ENCODE results near the gene TPGS1.

The TPGS1 gene

DNA sequence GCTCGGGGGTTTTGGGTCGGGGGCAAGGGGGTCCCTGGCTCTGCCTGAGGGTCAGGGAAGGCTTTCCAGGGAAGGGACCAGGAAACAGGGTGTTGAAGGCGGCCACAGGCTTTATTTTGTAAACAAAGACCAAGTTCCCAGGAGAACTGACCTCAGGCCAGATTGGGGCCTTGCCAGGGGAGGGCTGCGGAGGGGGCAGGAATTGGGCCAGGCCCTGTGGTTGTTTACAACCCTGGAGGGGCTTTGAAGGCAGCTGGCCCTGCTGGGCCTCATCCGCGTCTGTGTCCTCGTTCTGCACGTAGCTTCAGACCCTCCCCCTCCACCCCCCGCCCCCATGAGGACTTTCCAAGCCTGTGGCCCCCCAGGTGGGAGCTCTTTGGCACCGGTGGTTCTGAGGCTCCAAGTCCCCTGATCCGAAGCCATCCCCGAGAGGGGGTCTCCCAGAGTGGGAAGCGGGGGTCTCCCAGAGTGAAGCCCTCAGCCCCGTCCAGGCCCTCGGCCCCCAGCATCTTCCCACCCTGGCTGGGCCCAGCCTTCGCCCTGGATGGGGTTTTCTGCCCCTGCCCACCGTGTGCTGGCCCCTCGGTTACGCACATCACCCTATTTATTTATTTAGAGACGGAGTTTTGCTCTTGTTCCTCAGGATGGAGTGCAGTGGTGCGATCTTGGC is 51.6 kb downstream of the TPGS1 start:
- H3K27ac ChIP-seq: no peak overlapping the region
- DNase-seq (ENCODE audit: low read depth, low spot score): no peak

- no peak overlapping the region for H3K27ac ChIP-seq
- no peak for DNase-seq (ENCODE audit: low read depth, low spot score)
Measured at GRCh38 chr19:560121-560520, 52.8 kb downstream of the TPGS1 start.

DNA sequence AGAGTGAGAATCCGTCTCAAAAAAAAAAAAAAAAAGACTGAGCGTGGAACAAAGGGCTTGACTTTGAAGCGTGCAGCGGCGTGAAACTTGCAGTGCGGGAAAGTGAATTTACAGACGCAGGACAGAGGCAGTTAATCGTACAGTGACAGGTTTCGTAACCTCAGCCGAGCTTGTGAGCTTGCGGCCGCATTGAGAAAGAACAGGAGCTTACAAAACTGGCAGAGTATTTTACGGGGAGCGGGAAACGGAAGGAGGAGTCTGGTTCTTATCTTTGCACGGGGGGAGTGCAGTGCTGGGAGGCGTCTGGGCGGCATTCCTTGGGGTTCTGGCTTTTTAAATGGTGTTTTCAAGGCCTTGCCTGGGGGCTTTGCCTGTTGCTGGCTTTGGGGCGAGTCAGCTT is 59.1 kb downstream of the TPGS1 start:
- no peak overlapping the region for H3K27ac ChIP-seq
- DNase-seq (ENCODE audit: low read depth, low spot score): peak; percentile 29

GRCh38 chr19:566844-567243 is 59.5 kb downstream of the TPGS1 start:
- H3K27ac ChIP-seq: no peak overlapping the region
- DNase-seq (ENCODE audit: low read depth, low spot score): no peak

DNA sequence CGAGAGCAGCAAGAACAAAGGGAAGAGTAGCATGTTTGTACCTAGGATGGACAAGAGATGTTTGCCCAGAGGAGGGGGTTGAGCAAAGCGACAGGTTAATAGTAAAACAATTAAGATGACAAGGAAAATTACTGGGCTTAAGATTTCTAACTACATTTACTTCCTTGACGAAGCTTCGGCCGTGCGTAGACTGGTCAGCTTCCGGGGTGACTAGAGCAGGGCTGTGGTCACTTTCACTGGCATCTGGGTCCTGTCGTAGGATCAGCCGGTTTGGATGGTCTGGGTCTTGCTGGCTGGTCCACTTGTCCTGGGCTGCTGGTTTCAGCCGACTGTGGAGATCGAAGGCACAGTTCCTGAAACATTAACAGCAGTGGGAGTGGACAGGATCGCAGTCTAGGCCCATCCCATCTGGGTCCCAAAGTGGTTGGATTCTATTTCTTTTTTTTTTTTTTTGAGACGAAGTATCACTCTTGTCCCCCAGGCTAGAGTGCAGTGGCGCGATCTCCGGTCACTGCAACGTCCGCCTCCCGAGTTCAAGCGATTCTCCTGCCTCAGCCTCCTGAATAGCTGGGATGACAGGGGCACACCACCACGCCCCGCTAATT is 60.1 kb downstream of the TPGS1 start:
- H3K27ac ChIP-seq: no peak overlapping the region
- no peak for DNase-seq (ENCODE audit: low read depth, low spot score)

Measured in epithelial cell of prostate (primary cell).